Gastrocnemius medialis (tissue), 4 donors: ENCODE data around the gene EEPD1. TPM values are rescaled to one million over a fixed set of nuclear protein-coding genes. Genes with fewer than 3 reads are reported as not detected.
A peak's percentile ranks its signal among the peaks of the same experiment; 100 is the strongest.

Source experiments
- ATAC-seq, 2 donors: fragments of 150-250 bp; one replicate each; pipeline ENCODE4 v1.9.1; 2016
- DNase-seq, 2 donors: peaks; one replicate each; pipeline ENCODE4 v3.0.0-alpha.2; 2019
- H3K27ac ChIP-seq, 4 donors: fragments of 200-600 bp; sonication (generic); 1 replicate in 1 of 4; 2 replicates in 3 of 4; pipeline ENCODE4 v1.5.1; 2016 to 2018; ENCODE audit warnings: mild to moderate bottlenecking in 2 of 4, moderate library complexity in 1 of 4
- H3K27me3 ChIP-seq, 3 donors: fragments of 200-600 bp; sonication (generic) in 2 of 3; 1 replicate in 1 of 3; 2 replicates in 2 of 3; pipeline versions ENCODE4 v1.5.1 to v1.6.0; 2016 to 2019; ENCODE audit warnings: mild to moderate bottlenecking in 1 of 3, moderate library complexity in 1 of 3
- H3K36me3 ChIP-seq, 2 donors: fragments of 200-600 bp; sonication (generic) in 1 of 2; one replicate each; pipeline ENCODE4 v1.5.1; 2017 to 2018
- H3K4me1 ChIP-seq, 2 donors: fragments of 200-600 bp; sonication (generic) in 1 of 2; one replicate each; pipeline ENCODE4 v1.5.1; 2016 to 2017; ENCODE audit warnings: mild to moderate bottlenecking in 2 of 2
- H3K4me3 ChIP-seq, 4 donors: fragments of 200-600 bp; sonication (generic) in 3 of 4; 1 replicate in 1 of 4; 2 replicates in 3 of 4; pipeline ENCODE4 v1.5.1; 2016 to 2019; ENCODE audit warnings: mild to moderate bottlenecking in 2 of 4
- H3K9me3 ChIP-seq, 3 donors: fragments of 200-600 bp; sonication (generic) in 2 of 3; 1 replicate in 1 of 3; 2 replicates in 2 of 3; pipeline ENCODE4 v1.5.1; 2016 to 2019
- POLR2A ChIP-seq, 2 donors: fragments of 450-650 bp; IDR thresholded peaks; one replicate each; pipeline ENCODE4 v1.6.1; 2017; ENCODE audit warnings: antibody characterized with exemption in 2 of 2, mild to moderate bottlenecking in 2 of 2, moderate library complexity in 2 of 2
- in situ Hi-C, 4 donors: fragments of 200-750 bp; cut with MboI; loops; one replicate each; pipeline versions ENCODE4 v1.15.0 to v1.8.0; 2017; ENCODE audit warnings: low sequenced_read_pairs in 4 of 4
- intact Hi-C: fragments of 100-400 bp; cut with DNase I; formaldehyde crosslinking; loops from one replicate; pipeline ENCODE4 v1.15.1; 2023; ENCODE audit warnings: low total_unique reads
- total RNA-seq, 4 donors: library from RNA; depleted of rRNA; stranded (reverse); fragments of >200 nt; gene quantifications; one replicate each; pipeline versions ENCODE4 v1.1.0 to v1.2.3, GENCODE V29; 2016
- TF ChIP-seq, protein P1 (sequence below), 5 experiments: fragments of 450-650 bp in 3 of 5; fragments of 200-600 bp in 2 of 5; sonication (generic) in 2 of 5; IDR thresholded peaks in 4 of 5; conservative IDR thresholded peaks in 1 of 5; 1 replicate in 4 of 5; 2 replicates in 1 of 5; pipeline ENCODE4 v1.5.1; 2016 to 2019; ENCODE audit warnings: antibody characterized with exemption in 5 of 5, mild to moderate bottlenecking in 3 of 5, moderate library complexity in 3 of 5

The EEPD1 gene
- total RNA-seq, 4 donors from 2014 or later = 41.0 to 68.5 (median 61.3) TPM

DNA sequence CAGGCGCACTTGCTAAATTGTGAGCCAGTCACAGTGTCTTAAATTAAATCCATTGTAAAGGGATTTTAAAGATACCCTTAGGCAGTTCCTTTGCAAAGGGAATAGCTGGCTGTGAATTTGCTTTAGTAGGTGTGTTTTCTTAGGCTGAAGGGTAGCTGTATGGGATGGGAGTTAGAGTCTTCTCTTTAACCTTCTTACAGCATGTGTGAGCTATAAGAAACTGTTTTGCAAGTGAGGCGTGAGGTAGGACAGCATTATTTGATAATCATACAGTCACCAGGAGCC lies 5.2 kb downstream of the EEPD1 start:
- Histone ChIP-seq H3K4me3 (peak overlapping the region; percentile 12 to 93 (median 86)), H3K9me3 (no peaks in the 10 kb centered on the region), H3K36me3 (peaks cover 0 to 10% of the 10 kb centered on the region in 2 donors), H3K27me3 (no peaks in the 10 kb centered on the region), H3K4me1 (peaks cover 75 to 80% of the 10 kb centered on the region in 2 donors), H3K27ac (peak overlapping the region; percentile 94 to 98 (median 95))
- no peak for TF ChIP-seq POLR2A (IDR thresholded peaks at IDR 0.05)
- TF ChIP-seq, protein P1, sequence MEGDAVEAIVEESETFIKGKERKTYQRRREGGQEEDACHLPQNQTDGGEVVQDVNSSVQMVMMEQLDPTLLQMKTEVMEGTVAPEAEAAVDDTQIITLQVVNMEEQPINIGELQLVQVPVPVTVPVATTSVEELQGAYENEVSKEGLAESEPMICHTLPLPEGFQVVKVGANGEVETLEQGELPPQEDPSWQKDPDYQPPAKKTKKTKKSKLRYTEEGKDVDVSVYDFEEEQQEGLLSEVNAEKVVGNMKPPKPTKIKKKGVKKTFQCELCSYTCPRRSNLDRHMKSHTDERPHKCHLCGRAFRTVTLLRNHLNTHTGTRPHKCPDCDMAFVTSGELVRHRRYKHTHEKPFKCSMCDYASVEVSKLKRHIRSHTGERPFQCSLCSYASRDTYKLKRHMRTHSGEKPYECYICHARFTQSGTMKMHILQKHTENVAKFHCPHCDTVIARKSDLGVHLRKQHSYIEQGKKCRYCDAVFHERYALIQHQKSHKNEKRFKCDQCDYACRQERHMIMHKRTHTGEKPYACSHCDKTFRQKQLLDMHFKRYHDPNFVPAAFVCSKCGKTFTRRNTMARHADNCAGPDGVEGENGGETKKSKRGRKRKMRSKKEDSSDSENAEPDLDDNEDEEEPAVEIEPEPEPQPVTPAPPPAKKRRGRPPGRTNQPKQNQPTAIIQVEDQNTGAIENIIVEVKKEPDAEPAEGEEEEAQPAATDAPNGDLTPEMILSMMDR (IDR thresholded peaks at IDR 0.05 in 4 of 5, conservative IDR thresholded peaks at IDR 0.05 in 1 of 5) = no peak
- DNase-seq = no peak
- in situ Hi-C loops (loop anchor here (10.0 to 25.0 kb wide), 2 partner anchors 129 to 137 kb away; no protein-coding TSS in a partner anchor), intact Hi-C loops (no loop called here)
- no peak for ATAC-seq

DNA sequence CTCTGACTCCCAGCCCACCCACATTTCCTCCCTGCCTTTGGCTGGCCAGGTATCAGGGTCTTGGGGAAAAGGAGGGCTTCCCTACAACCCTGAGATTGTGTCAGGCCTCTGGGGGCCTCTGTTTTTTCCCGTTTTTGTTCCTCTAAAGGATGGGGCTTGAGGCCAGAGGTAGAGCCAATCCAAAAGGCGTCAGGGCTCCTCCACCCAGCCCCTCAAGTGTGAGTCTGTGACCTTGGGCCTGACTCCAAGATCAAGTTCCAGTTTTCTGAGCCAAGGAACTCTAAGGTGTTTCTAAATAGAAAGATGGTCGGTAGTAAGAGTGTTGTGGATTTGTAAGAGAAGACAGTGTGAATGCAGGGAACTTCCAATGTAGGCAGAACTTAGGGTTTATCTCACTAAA lies 6.6 kb downstream of the EEPD1 start:
- H3K36me3 ChIP-seq = peaks cover 0 to 7% of the 10 kb centered on the region in 2 donors
- DNase-seq = no peak
- H3K4me3 ChIP-seq = no peak overlapping the region
- TF ChIP-seq, protein P1 (IDR thresholded peaks at IDR 0.05 in 4 of 5, conservative IDR thresholded peaks at IDR 0.05 in 1 of 5) = no peak
- no peak for TF ChIP-seq POLR2A (IDR thresholded peaks at IDR 0.05)
- in situ Hi-C loops = loop anchor here (10.0 to 25.0 kb wide), 2 partner anchors 128 to 135 kb away; no protein-coding TSS in a partner anchor
- peaks cover 88 to 89% of the 10 kb centered on the region in 2 donors for H3K4me1 ChIP-seq
- H3K9me3 ChIP-seq = no peaks in the 10 kb centered on the region
- no peaks in the 10 kb centered on the region for H3K27me3 ChIP-seq
- ATAC-seq = peak in 1 of 2 donors; percentile 44
- peak overlapping the region; percentile 94 to 98 (median 95) for H3K27ac ChIP-seq
- intact Hi-C loops = no loop called here

DNA sequence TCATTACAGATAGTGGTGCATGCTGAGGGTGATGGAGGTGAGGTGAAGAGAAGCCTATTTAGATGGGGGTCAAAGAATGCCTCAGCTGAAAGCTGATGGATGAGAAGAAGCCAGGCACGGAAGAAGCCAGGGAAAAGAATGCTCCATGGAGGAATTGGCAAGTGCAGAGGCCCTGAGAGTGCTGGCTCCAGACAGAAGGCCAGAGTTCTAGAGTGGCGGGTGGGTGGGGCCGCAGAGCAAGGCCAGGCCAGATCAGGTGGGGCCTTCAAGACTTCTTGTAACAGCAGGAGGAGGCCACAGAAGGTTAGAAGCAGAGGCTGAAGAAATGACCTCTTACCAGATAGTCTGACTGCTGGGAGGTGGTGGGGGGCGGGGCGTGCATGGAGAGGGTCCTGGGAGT lies 7.3 kb downstream of the EEPD1 start:
- no peaks in the 10 kb centered on the region for H3K27me3 ChIP-seq
- peak overlapping the region; percentile 94 to 98 (median 95) for H3K27ac ChIP-seq
- no peaks in the 10 kb centered on the region for H3K36me3 ChIP-seq
- no peak overlapping the region for H3K4me3 ChIP-seq
- in situ Hi-C loops = loop anchor here in 2 of 4 donors (25.0 kb wide), 1 partner anchor 127 kb away; no protein-coding TSS in a partner anchor
- H3K9me3 ChIP-seq = no peaks in the 10 kb centered on the region
- intact Hi-C loops = no loop called here
- ATAC-seq = no peak
- H3K4me1 ChIP-seq = peaks cover 84 to 90% of the 10 kb centered on the region in 2 donors
- no peak for TF ChIP-seq POLR2A (IDR thresholded peaks at IDR 0.05)
- TF ChIP-seq, protein P1 (IDR thresholded peaks at IDR 0.05 in 4 of 5, conservative IDR thresholded peaks at IDR 0.05 in 1 of 5) = no peak
- DNase-seq = no peak

DNA sequence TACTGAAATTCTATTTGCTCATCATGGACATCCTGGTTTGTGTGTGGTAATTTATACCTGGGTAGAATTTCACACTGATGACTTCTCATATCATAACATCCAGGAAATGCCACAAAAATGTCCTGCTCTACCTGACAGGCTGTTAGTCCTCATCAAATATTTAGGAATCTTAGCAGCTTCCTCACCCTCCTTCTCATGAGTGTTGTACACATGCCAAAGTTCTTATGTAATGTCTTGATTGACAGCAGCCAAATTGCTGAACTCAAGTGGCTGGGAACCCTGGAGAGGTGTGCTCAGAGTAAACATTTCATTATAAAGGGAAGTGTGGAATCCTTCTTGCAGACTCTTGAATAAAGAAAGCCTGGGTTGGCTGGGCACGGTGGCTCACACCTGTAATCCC lies 8.9 kb downstream of the EEPD1 start:
- peaks cover 81 to 92% of the 10 kb centered on the region in 2 donors for H3K4me1 ChIP-seq
- H3K4me3 ChIP-seq = no peak overlapping the region
- H3K36me3 ChIP-seq = no peaks in the 10 kb centered on the region
- TF ChIP-seq POLR2A (IDR thresholded peaks at IDR 0.05) = no peak
- TF ChIP-seq, protein P1 (IDR thresholded peaks at IDR 0.05 in 4 of 5, conservative IDR thresholded peaks at IDR 0.05 in 1 of 5) = no peak
- no peak for DNase-seq
- H3K27me3 ChIP-seq = no peaks in the 10 kb centered on the region
- in situ Hi-C loops (loop anchor here in 2 of 4 donors (25.0 kb wide), 1 partner anchor 125 kb away; no protein-coding TSS in a partner anchor), intact Hi-C loops (no loop called here)
- H3K9me3 ChIP-seq = no peaks in the 10 kb centered on the region
- ATAC-seq = peak in 1 of 2 donors; percentile 35
- H3K27ac ChIP-seq = peak overlapping the region in 3 of 4 donors; percentile 94 to 98 (median 96)

DNA sequence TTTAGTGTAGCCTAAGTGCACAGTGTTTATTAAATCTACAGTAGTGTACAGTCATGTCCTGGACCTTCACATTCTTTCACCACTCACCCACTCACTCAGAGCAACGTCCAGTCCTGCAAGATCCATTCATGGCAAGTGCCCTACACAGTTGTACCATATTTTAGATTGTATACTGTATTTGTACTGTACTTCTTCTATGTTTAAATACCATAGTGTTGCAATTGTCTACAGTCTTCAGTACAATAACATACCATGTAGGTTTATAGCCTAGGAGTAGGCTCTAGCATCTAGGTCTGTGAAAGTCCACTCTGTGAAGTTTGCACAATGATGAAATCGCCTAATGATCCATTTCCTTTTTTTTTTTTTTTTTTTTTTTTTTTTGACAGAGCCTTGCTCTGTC lies 12.0 kb downstream of the EEPD1 start:
- H3K4me1 ChIP-seq = peaks cover 56 to 72% of the 10 kb centered on the region in 2 donors
- no peak for ATAC-seq
- intact Hi-C loops = no loop called here
- no peaks in the 10 kb centered on the region for H3K9me3 ChIP-seq
- peaks cover 0 to 3% of the 10 kb centered on the region in 2 donors for H3K36me3 ChIP-seq
- no peaks in the 10 kb centered on the region for H3K27me3 ChIP-seq
- in situ Hi-C loops = loop anchor here in 2 of 4 donors (25.0 kb wide), 1 partner anchor 122 kb away; no protein-coding TSS in a partner anchor
- no peak overlapping the region for H3K27ac ChIP-seq
- no peak for TF ChIP-seq POLR2A (IDR thresholded peaks at IDR 0.05)
- TF ChIP-seq, protein P1 (IDR thresholded peaks at IDR 0.05 in 4 of 5, conservative IDR thresholded peaks at IDR 0.05 in 1 of 5) = no peak
- no peak overlapping the region for H3K4me3 ChIP-seq
- DNase-seq = no peak
